Measurements from ENCODE around the gene FBXL17. TPM values are rescaled to one million over a fixed set of nuclear protein-coding genes. Genes with fewer than 3 reads are reported as not detected.

FBXL17 gene
- total RNA-seq, 1 experiment from 2014 or later = 3.5 TPM

DNA sequence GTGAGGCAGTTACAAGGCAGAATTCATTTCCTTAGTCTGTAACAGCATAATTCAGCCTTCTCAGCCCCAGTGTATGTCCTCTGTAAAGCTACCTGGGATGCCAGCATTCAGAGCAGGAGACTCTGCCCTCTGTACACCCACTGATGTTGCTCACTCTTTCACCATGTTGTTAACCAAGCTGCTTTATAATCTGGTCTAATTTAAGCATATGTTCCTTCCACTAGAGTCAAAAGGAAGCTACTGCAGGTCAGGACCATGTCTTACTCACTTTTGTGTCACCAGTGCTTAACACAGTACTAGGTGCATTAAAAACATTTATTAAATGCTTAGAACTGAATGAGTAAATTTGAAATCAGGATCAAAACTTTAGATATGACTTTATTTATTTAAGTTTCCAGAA lies 185.6 kb downstream of the FBXL17 start:
- no peak for ATAC-seq
- Mint-ChIP-seq H3K4me1 (peaks cover 2% of the 10 kb centered on the region; the same call in 1 of the 2 replicates), H3K4me3 (no peak overlapping the region), H3K27me3 (ENCODE audit: low read depth) (no peaks in the 10 kb centered on the region), H3K27ac (no peak overlapping the region; the same call in 1 of the 2 replicates), H3K9me3 (no peaks in the 10 kb centered on the region), H3K36me3 (no peaks in the 10 kb centered on the region)
- no peak for TF ChIP-seq ZNF263 (CRISPR knock-in tag; IDR thresholded peaks at IDR 0.05; ENCODE audit: low read depth)
- TF ChIP-seq, protein P1, sequence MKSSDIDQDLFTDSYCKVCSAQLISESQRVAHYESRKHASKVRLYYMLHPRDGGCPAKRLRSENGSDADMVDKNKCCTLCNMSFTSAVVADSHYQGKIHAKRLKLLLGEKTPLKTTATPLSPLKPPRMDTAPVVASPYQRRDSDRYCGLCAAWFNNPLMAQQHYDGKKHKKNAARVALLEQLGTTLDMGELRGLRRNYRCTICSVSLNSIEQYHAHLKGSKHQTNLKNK (CRISPR knock-in tag; IDR thresholded peaks at IDR 0.05) = no peak
- TF ChIP-seq FOXJ3 (CRISPR knock-in tag; IDR thresholded peaks at IDR 0.05; ENCODE audit: borderline replicate concordance) = no peak
- TF ChIP-seq, protein P2, sequence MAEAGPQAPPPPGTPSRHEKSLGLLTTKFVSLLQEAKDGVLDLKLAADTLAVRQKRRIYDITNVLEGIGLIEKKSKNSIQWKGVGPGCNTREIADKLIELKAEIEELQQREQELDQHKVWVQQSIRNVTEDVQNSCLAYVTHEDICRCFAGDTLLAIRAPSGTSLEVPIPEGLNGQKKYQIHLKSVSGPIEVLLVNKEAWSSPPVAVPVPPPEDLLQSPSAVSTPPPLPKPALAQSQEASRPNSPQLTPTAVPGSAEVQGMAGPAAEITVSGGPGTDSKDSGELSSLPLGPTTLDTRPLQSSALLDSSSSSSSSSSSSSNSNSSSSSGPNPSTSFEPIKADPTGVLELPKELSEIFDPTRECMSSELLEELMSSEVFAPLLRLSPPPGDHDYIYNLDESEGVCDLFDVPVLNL (CRISPR knock-in tag; IDR thresholded peaks at IDR 0.05; ENCODE audit: borderline replicate concordance, low read depth) = no peak
- TF ChIP-seq, protein P3, sequence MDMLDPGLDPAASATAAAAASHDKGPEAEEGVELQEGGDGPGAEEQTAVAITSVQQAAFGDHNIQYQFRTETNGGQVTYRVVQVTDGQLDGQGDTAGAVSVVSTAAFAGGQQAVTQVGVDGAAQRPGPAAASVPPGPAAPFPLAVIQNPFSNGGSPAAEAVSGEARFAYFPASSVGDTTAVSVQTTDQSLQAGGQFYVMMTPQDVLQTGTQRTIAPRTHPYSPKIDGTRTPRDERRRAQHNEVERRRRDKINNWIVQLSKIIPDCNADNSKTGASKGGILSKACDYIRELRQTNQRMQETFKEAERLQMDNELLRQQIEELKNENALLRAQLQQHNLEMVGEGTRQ (CRISPR knock-in tag; IDR thresholded peaks at IDR 0.05) = no peak
- TF ChIP-seq ZNF317 (CRISPR knock-in tag; IDR thresholded peaks at IDR 0.05; ENCODE audit: borderline replicate concordance, low read depth) = no peak
- POLR2A ChIA-PET = no interaction called here
- DNase-seq (ENCODE audit: low spot score) = no peak
- CTCF ChIA-PET = interaction anchor here (0.8 to 1.8 kb wide), 3 partner anchors 16 to 66 kb away, joined by 3 to 4 read pairs (median 4); no protein-coding TSS in a partner anchor

DNA sequence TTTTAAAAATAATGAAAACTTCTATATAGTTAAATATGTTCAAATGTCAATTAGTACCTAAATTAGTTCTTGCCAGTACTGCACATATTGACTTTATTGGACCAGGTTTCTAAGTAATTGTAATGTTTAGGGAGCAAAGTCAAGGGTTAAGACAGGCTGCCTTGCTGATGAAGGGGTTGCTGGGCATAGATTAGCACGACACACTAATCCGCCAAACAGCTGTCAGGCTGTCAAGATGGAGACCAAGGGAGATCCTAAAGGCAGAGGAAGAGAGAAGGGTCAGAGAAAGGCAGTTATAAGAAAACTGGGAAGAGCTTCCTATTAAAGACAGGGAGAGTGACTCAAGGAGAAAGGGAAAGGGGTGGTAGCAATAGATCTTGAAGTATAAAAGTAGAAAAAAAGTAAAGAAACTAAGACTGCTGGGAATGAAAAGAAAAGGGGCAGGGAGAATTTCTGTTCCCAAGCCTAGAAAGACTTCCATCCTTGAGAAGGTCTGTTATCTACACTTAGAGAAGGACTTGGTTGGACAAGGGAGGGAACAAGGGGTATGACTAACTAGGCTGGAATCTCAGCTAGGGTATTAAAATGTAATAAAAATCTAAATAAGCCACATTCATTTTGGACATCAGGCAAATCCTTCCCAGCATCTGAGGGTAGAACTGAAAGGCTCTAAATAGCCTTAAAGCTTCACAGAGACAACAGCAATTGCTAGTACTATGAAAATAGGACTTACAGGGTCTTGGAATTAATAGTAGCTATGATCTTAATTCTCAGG lies 188.7 kb downstream of the FBXL17 start:
- no peak for ATAC-seq
- H3K27me3 Mint-ChIP-seq (ENCODE audit: low read depth) = no peaks in the 10 kb centered on the region
- H3K27ac Mint-ChIP-seq = no peak overlapping the region
- no peaks in the 10 kb centered on the region for H3K36me3 Mint-ChIP-seq
- no peak overlapping the region for H3K4me3 Mint-ChIP-seq
- peaks cover 2% of the 10 kb centered on the region; the same call in 1 of the 2 replicates for H3K4me1 Mint-ChIP-seq
- ChIA-PET CTCF (interaction anchor here (0.6 kb wide), 1 partner anchor 324 kb away, joined by 3 read pairs; no protein-coding TSS in a partner anchor), POLR2A (no interaction called here)
- no peak for DNase-seq (ENCODE audit: low spot score)
- no peak for TF ChIP-seq ZNF138 (CRISPR knock-in tag; conservative IDR thresholded peaks at IDR 0.05)
- TF ChIP-seq, protein P4, sequence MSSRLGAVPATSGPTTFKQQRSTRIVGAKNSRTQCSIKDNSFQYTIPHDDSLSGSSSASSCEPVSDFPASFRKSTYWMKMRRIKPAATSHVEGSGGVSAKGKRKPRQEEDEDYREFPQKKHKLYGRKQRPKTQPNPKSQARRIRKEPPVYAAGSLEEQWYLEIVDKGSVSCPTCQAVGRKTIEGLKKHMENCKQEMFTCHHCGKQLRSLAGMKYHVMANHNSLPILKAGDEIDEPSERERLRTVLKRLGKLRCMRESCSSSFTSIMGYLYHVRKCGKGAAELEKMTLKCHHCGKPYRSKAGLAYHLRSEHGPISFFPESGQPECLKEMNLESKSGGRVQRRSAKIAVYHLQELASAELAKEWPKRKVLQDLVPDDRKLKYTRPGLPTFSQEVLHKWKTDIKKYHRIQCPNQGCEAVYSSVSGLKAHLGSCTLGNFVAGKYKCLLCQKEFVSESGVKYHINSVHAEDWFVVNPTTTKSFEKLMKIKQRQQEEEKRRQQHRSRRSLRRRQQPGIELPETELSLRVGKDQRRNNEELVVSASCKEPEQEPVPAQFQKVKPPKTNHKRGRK (CRISPR knock-in tag; IDR thresholded peaks at IDR 0.05; ENCODE audit: borderline replicate concordance) = no peak
- no peak for TF ChIP-seq ZNF423 (CRISPR knock-in tag; IDR thresholded peaks at IDR 0.05)
- no peak for TF ChIP-seq NR2C2 (CRISPR knock-in tag; IDR thresholded peaks at IDR 0.05)
- TF ChIP-seq, protein P5, sequence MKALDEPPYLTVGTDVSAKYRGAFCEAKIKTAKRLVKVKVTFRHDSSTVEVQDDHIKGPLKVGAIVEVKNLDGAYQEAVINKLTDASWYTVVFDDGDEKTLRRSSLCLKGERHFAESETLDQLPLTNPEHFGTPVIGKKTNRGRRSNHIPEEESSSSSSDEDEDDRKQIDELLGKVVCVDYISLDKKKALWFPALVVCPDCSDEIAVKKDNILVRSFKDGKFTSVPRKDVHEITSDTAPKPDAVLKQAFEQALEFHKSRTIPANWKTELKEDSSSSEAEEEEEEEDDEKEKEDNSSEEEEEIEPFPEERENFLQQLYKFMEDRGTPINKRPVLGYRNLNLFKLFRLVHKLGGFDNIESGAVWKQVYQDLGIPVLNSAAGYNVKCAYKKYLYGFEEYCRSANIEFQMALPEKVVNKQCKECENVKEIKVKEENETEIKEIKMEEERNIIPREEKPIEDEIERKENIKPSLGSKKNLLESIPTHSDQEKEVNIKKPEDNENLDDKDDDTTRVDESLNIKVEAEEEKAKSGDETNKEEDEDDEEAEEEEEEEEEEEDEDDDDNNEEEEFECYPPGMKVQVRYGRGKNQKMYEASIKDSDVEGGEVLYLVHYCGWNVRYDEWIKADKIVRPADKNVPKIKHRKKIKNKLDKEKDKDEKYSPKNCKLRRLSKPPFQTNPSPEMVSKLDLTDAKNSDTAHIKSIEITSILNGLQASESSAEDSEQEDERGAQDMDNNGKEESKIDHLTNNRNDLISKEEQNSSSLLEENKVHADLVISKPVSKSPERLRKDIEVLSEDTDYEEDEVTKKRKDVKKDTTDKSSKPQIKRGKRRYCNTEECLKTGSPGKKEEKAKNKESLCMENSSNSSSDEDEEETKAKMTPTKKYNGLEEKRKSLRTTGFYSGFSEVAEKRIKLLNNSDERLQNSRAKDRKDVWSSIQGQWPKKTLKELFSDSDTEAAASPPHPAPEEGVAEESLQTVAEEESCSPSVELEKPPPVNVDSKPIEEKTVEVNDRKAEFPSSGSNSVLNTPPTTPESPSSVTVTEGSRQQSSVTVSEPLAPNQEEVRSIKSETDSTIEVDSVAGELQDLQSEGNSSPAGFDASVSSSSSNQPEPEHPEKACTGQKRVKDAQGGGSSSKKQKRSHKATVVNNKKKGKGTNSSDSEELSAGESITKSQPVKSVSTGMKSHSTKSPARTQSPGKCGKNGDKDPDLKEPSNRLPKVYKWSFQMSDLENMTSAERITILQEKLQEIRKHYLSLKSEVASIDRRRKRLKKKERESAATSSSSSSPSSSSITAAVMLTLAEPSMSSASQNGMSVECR (CRISPR knock-in tag; IDR thresholded peaks at IDR 0.05; ENCODE audit: borderline replicate concordance) = no peak
- no peaks in the 10 kb centered on the region for H3K9me3 Mint-ChIP-seq

DNA sequence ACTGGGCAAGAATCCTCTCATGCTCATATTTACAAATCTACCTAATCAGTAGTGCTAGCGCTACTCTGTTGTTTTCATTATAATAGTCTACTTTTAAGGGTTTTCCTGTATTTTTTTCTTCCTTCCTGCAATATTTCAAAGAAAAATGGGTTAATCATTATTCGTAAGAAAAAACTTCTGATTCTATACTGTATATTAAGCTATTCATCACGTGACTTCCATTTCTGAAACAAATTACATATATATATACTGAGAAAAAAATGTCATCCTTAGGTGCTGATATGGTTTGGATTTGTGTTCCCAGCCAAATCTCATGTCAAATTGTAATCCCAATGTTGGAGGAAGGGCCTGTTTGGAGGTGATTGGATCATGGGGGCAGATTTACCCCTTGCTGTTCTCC lies 197.0 kb downstream of the FBXL17 start:
- H3K4me1 Mint-ChIP-seq = peaks cover 13% of the 10 kb centered on the region
- H3K27ac Mint-ChIP-seq = no peak overlapping the region
- no peak overlapping the region for H3K4me3 Mint-ChIP-seq
- no peak for ATAC-seq
- ChIA-PET POLR2A (no interaction called here), CTCF (no interaction called here)
- no peaks in the 10 kb centered on the region for H3K36me3 Mint-ChIP-seq
- H3K27me3 Mint-ChIP-seq (ENCODE audit: low read depth) = no peaks in the 10 kb centered on the region
- no peaks in the 10 kb centered on the region for H3K9me3 Mint-ChIP-seq
- DNase-seq (ENCODE audit: low spot score) = no peak
- TF ChIP-seq ZNF121 (CRISPR knock-in tag; IDR thresholded peaks at IDR 0.05) (no peak), RELA (CRISPR knock-in tag; IDR thresholded peaks at IDR 0.05; ENCODE audit: borderline replicate concordance) (no peak), KAT7 (CRISPR knock-in tag; IDR thresholded peaks at IDR 0.05; ENCODE audit: borderline replicate concordance) (no peak), MXD4 (CRISPR knock-in tag; IDR thresholded peaks at IDR 0.05; ENCODE audit: borderline replicate concordance) (no peak), ZNF263 (CRISPR knock-in tag; IDR thresholded peaks at IDR 0.05; ENCODE audit: low read depth) (no peak), FOXK1 (CRISPR knock-in tag; IDR thresholded peaks at IDR 0.05) (no peak), ZNF219 (CRISPR knock-in tag; IDR thresholded peaks at IDR 0.05; ENCODE audit: borderline replicate concordance) (no peak), OVOL2 (CRISPR knock-in tag; IDR thresholded peaks at IDR 0.05; ENCODE audit: borderline replicate concordance) (no peak), SMAD4 (CRISPR knock-in tag; IDR thresholded peaks at IDR 0.05) (no peak)
- TF ChIP-seq, protein P6, sequence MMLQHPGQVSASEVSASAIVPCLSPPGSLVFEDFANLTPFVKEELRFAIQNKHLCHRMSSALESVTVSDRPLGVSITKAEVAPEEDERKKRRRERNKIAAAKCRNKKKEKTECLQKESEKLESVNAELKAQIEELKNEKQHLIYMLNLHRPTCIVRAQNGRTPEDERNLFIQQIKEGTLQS (CRISPR knock-in tag; conservative IDR thresholded peaks at IDR 0.05) = no peak
- TF ChIP-seq, protein P7, sequence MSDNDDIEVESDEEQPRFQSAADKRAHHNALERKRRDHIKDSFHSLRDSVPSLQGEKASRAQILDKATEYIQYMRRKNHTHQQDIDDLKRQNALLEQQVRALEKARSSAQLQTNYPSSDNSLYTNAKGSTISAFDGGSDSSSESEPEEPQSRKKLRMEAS (CRISPR knock-in tag; IDR thresholded peaks at IDR 0.05) = no peak

Data from WTC11 (cell line).